Activated CD8-positive, alpha-beta memory T cell treated with anti-CD3 and anti-CD28 coated beads, Interleukin-2, amount 50 U/mL, for 48 hours (primary cell): ENCODE results near the gene ZNRF2.
"Not testable (repeated sequence)": the region's sequence is repeated elsewhere in the genome, so short reads cannot be mapped to it uniquely, and the experiment has no call there.

Experiments
- DNase-seq: peaks from one replicate; pipeline ENCODE4 v3.0.0-alpha.2; 2020

Gene ZNRF2

DNA sequence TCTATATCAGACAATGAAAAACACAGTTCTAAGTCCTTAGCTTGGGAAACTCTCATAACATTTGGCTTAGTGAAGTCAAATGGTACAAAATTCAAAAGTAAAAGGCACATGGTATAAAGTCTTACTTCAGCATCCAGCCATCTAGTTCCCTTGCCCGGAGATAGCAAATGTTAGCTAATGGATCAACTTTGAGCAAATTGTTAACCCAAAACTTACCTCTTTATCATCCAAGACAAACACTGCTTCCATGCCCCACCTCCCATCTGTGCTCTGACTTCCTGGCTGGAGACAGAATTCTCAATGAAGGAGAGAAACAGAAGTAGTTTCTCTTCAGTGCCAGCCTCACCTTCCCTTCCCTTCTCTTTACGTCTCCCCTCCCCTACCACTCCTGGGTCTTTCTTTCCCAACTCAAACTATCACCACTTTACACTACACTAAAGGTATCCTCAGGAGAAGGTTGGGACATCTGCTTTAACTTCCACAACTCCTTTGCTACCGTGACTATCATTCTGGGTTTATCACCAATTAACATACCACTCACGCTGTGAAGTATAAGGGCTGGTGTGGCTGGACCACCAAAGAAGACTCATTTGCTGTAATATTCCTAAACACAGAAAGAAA lies 21.2 kb upstream of the ZNRF2 start:
- no peak for DNase-seq

DNA sequence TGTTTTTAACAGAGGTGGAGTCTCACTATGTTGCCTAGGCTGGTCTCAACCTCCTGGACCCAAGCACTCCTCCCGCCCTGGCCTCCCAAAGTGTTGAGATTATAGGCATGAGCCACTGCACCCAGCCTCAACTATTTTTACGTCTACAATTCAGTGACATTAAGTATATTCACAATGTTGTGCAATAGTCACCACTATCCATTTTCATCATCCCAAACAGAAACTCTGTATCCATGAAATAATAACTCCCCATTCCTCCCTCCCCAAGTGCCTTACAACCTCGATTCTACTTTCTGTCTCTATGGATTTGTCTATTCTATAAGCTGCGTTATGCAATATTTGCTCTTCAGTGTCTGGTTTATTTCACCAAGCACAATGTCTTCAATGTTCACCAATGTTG lies 20.3 kb upstream of the ZNRF2 start:
- no peak for DNase-seq

GRCh38 chr7:30265189-30265588 lies 19.2 kb upstream of the ZNRF2 start:
- DNase-seq = not testable (repeated sequence)

GRCh38 chr7:30266686-30267085 lies 17.7 kb upstream of the ZNRF2 start:
- DNase-seq = no peak

DNA sequence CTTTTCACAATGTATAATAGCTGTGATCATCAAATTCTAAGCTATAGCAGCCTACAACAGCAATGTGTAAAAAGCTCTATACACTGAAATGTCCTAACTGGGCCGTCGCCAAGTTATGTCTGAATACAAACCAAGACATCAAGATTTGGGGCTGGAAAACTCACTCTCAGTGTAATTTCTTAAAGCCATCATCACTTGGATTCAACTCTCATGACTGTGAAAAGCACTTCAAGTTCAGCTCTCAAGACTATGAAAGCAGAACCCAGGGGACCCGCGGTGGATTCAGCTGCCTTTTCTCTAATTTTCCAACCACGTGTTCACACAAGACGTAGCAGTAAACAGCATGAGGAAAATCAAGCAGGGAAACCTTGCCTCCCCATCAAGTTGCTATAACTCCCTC lies 15.8 kb upstream of the ZNRF2 start:
- DNase-seq = no peak

DNA sequence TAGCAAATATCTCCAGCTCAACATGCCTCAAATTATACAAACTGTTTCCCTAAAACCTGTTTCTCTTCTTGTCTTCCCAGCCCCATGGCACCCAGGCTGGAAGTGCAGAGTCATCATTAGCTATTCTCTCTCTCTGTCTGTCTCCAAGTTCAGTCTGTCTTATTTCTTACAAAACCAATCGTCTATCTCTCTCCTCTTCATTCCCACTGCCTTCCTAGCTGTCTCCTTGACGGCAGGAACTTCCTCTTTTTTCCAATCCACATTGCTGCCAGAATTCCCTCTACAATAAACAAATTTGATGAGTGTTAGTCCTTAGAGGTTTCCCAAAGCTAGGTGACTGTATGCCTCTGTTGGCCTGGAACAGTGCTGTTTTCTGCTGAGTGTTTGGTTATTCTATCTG lies 14.9 kb upstream of the ZNRF2 start:
- no peak for DNase-seq

GRCh38 chr7:30270921-30271320 lies 13.5 kb upstream of the ZNRF2 start:
- DNase-seq = no peak

- DNase-seq = no peak
Measured at GRCh38 chr7:30272126-30272525, 12.3 kb upstream of the ZNRF2 start.

DNA sequence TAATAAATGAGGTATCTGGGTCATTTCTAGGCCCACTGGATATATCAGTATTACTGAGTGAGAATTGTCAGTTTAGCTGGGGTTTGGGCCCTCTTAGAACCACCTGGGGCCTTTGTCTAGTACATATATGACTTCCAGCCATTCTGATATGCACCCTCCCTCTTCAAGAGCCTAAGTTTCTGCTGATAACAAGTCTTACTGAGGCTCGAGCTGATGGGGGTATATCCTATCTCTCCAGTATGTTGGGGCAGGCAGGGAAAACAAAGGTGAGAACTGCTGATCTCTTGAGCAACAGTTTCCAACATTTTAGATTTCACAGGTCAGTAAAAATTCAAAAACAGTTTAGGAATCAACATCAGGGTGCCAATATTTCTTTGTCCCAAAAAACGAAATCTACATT lies 10.8 kb upstream of the ZNRF2 start:
- no peak for DNase-seq

DNA sequence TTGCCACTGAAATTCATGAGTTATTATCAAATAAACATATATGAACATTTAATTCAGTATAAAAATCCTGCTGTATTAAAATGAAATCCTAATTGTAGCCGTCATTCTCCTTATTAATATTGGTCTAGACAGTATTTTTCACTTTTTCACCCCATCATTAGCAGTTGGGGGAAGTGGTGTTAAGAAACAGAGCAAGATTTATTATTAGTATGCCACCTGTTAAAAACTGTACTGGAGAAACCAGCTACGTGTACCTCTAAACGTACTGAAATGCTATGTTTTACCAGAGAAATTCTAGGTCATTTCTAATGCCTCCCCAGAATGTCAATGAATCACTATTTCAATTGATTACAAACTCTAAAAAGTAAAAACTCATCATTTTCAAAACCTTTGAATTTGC lies 9.8 kb upstream of the ZNRF2 start:
- DNase-seq = no peak

DNA sequence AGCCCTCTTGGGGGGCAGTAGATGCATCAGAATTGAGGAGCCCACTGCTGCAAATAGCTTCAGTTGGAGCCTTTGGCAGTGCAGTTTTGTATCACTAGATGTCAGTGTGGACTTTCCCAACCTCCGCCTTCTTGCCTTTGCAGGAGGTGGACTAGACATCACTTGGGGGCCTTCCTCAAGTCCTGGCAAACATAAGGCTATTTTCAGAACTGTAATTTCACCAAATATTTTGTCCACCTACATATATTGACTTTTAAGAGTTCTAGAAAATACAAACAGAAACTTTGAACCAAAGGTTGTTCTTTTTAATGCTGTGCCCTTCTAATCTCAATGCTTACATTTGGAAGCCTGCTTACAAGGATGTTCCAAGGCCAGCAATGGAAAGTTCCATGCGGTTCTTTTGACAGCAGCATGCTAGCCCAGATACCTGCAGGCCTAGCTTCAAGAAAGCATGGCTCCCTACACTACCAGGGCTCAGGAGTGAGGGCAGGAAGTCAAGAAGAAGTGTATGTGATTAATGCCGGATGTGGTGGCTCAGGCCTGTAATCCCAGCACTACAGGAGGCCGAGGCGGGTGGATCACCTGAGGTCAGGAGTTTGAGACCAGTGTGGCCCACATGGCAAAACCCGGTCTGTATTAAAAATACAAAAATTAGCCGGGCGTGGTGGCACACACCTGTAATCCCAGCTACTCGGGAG lies 8.0 kb upstream of the ZNRF2 start:
- DNase-seq = no peak

DNA sequence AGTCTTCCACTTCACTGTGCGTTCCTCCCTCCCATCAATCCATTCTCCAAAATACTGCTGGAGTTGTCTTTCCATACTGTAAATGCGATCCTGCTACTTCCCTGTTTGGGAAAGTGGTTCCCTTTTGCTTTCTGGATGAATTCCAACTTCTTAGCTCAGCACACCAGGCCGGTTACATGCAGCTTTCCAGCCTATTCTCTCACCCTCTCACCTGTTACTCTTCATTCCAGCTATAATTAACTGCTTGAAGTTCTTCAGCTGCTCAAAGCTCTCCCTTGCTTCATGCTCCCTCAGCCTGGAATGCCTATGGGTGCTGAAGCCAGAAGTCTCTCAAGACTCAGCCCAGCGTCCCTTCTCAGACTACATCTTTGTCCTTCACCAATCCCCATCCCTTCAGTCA lies 6.0 kb upstream of the ZNRF2 start:
- no peak for DNase-seq

DNA sequence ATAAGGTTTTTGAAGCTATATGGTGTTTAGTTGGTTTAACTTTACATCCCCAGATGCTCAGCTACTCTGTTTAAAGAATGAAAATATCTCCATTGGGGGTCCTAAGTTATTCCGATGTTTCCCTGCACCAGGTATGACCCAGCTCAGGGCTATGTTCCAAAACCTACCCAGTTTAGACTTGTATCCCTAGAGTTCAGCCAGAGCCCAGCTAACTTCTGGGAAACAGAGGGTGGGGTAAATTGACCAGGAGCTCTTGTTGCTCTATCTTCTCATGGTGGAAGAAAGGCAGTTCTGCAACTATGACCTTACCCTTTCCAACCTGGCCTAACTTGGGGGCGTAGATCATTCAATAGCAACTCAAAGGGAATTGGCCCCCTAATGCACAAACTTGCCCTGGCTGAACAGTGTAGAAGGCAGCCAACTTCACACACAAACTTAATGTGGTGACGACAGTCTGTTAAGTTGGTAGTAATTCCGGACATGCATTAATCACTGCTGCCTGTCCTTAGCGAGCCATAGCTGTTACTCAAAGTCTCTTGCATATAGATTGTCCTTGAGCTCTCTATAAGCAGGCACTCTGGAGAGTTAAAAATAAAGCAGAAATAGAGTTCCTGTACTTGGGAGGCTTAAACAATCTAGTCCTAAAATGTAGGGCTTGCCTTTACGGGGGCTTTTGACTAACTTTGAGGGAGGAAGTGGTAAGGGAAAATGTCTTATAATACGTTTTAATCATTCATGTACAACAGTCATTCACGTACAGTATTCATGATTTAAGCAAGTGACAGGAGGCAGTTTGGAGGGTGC lies 5.3 kb upstream of the ZNRF2 start:
- no peak for DNase-seq

GRCh38 chr7:30279653-30279904 lies 4.8 kb upstream of the ZNRF2 start:
- no peak for DNase-seq

DNA sequence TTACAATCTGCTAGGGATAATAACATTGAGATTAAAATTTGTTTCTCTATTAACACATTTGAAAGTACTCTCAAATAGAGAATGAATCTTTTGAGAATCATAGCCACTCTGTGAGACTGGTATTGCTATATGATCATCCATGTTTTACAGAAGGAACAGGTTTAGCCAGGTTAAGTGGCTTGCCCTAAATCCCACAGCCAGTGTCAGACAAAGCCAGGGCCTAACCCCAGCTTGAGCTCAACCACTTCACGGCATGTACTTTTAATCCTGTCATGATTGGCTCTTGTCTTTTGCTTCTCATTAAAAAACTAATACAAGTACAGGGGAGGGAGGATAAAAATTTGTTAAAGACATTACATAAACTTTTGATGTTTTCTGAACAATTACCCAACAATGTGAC lies 3.8 kb upstream of the ZNRF2 start:
- DNase-seq = no peak

DNA sequence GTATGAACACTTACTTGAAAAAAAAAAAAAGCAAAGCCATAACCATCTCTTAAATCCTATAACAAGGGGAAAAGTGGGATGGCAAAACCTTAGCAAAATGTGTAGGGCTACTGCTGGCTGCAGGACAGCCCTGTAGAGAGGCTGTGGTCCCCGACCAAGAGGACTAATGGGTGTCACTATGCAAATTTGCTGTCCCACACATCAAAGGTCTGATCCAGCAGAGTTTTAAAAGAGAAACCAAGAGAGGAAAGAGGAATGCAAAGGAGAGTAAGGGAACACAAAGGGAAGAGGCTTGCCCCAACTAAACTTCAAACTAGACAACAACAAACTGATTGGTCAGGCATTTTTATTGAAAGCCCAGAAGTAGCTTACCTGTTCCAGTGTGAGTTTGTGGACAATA lies 3.1 kb upstream of the ZNRF2 start:
- no peak for DNase-seq

DNA sequence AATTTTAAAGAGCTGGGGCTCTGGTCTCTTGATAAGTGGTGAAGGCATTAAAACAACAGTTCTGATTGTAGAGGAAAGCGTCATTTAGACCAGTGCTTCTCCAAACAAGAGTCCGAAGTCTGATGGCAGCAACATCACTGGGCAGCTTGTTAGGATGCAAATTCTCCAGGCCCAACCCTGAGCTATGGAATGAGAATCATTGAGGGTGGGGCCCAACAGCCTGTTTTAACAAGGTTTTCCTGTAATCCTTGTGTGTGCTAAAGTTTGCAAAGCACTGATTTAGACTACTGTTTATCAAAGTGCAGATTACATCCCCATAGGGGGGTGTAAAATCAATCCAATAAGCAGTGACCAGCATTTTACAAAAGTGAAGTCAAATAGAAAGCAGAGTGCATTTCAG lies 2.6 kb upstream of the ZNRF2 start:
- DNase-seq = no peak

GRCh38 chr7:30282735-30283134 lies 1.7 kb upstream of the ZNRF2 start:
- no peak for DNase-seq

GRCh38 chr7:30285067-30285535 lies 704 bp downstream of the ZNRF2 start:
- peak; percentile 69 for DNase-seq

GRCh38 chr7:30285536-30286284 lies 1.3 kb downstream of the ZNRF2 start:
- DNase-seq = peak; percentile 77

DNA sequence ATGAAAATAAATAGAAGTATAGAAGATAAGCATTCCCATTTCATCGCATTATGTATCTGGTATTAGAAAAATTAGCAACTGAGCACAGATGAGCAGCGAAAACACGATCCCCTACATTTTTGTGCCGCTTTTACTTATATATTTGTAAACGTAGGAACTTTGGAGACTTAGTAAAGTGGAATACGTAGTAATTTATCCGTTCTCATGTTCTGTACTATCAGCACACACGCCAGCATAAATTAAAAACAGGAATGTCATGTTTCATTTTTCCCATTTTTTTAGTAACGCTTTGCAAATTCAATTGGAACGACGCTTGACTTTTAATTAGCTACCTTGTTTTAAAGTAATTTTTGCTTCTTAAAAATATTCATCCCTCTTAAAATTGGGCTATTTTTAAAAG lies 2.4 kb downstream of the ZNRF2 start:
- DNase-seq = no peak

- DNase-seq = not testable (repeated sequence)
Measured at GRCh38 chr7:30287625-30288024, 3.2 kb downstream of the ZNRF2 start.

- DNase-seq = not testable (repeated sequence)
Measured at GRCh38 chr7:30289634-30290033, 5.2 kb downstream of the ZNRF2 start.

- not testable (repeated sequence) for DNase-seq
Measured at GRCh38 chr7:30290317-30290716, 5.9 kb downstream of the ZNRF2 start.
